GM18520 (cell line): ENCODE data around the gene KCNIP3.
"Not testable (repeated sequence)": the region's sequence is repeated elsewhere in the genome, so short reads cannot be mapped to it uniquely, and the experiment has no call there.

ENCODE experiments used
- ATAC-seq: cut with Tn5 transposase; IDR thresholded peaks from one replicate; pipeline ENCODE4 v1.9.1; 2021; ENCODE audit not compliant: unreplicated experiment

Gene KCNIP3

DNA sequence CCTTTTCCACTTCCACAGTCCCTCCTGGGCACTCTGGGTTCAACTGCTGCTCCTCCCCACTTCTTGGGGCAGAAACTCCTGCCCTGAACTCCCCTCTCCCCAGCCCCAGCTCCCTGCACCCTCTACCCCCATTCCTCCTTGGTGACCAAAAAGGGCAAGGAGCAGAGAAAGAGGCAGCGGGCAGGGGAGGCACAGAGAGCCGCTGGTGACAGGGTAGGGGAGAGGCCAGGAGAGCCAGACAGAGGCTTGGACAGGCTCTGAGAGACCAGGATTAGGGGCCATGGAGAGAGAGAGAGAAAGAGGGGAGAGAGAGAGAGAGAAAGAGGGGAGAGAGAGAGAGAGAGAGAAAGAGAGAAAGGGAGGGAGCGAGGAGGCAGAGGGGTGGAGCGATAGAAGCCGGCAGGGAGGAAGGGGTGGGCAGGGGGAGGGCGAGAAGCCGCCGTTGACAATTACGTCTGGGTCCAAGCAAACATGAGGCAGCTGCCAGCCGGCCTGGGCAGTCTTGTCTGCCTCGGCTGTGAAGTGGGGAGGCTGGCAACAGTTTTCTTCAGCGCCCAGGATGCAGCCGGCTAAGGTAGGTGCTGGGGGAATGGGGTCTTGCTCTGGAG is at the start of gene KCNIP3:
Gene KCNIP3 (plus strand): TSS at position 468 of the 608 bp plus-strand sequence. CDS start 92 bp downstream, at position 560.
- no peak for ATAC-seq

DNA sequence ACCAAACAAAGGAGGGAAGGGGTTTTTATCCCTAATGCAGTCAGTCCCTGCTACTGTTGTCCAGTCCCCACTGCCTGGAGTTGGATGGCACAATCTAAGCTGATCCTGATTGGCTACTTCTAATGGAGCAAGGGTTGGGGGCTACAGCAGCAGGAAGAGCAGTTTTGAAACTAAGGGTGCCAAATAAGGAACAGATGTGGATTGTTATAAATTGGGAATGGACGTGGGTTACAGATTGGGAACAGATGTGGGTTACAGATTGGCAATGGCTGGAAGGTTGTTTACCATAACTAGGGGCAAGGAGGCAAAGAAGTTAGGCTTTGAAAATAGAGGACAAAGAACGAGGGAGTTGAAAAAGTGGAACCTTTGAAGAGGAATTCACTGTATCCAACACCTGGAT is 38.9 kb upstream of the KCNIP3 start:
- no peak for ATAC-seq

DNA sequence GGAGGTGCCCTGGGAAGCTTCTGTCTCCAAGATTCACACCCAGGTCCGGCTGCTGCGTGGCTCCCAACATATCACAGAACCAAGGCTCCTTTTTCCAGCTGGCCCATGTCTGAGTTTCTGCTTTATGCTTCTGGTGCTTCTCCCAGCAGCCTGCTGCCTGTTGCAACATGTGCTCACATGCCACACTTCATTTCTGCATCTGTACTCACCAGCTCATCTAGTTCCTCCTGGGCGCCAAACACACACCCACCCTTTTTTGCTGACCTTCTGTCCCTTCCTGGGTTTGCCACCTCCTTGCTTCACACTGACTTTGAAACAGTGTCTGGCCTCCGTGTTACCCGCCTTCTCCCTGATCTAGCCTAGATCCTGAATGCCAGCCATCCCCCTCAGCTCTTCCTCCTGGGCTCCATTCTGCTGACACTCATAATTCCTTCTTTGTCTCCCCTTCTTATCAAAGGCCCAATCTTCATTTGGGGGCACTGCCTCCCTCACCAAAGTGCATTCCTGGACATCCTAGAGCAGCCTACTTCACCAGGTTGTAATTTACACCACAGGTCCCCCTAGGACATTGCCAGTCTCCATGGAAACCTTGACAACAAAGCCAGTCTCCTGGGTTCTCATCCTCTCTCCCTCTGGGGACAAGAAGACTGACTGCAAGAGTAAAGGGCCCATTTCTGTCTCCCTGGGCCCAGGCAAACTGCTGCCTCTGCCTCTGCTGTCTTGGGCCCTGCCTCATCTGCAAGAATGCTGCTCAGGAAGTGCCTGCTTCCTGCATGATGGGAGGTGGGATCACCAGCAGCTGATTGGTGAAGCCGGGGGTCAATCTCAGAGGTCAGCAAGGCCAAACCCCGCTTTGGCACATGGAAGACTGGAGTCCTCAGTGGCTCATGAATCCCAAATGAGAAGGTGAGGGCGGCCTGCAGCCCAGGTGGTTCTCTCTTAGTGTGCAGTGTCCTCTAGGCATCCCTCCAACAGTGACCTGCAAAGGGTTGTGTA is 36.8 kb upstream of the KCNIP3 start:
- no peak for ATAC-seq

DNA sequence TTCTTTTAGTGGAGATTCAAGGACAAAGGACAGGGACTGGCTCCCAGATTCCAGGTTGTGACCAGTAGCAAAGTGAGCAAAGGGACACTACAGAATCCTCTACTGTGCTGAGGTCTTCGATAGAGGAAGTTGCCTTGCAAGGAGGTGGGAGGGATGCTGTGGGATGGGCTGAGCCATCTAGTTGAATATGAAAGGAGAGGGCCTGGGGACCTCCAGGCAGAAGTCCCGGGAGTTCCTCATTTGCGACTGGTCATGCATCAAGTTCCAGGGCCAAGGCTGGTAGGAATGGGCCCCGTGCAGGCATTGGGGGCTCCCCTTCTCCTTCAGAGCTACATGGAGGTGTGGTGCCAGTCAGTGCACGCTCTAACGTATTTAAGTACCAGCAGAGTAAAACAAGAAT is 35.5 kb upstream of the KCNIP3 start:
- no peak for ATAC-seq

DNA sequence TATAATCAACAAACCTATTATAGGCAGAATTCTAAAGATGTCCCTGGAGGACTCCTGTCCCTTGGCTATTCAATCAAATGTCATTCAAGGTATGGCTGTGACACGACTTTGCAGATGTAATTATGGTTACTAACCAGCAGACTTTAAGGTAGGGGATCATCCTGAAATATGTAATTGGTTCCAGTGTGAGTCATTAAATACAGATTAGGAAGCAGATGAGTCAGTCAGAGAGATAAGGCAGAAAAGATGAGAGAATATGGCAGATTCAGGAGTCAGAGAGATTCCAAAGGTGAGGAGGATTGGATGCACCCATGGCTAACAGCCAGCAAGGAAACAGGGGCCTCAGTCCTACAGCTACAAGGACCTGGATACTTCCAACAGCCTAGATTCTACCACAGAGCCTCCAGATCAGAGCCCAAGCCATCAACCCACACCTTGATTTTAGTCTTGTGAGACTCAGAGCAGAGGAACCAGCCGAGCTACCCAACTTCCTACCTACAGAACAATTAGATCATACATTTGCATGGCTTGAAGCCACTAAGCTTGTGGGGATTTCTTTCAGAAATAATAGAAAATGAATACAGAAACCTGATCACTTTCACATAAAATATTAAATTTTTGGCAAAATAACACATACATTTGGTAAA is 34.1 kb upstream of the KCNIP3 start:
- ATAC-seq, result no peak

DNA sequence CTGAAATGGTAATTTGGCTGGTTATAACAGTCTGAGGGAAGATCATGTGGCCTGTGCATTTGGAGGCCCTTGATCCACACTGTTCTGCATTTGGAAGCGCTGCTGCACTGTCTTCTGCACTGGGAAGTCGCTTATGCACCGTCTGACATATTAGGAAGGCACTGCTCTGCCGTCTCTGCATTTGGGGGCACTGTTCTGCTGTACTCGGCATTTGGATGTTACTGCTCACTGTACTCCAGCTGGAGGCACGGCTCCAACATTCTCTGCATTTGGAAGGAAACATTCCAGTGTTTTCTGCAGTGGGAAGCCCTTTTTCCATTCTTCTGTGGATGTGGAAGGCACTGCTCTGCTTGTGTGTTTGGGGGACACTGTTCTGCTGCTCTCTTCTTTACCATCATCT is 32.5 kb upstream of the KCNIP3 start:
- no peak for ATAC-seq

DNA sequence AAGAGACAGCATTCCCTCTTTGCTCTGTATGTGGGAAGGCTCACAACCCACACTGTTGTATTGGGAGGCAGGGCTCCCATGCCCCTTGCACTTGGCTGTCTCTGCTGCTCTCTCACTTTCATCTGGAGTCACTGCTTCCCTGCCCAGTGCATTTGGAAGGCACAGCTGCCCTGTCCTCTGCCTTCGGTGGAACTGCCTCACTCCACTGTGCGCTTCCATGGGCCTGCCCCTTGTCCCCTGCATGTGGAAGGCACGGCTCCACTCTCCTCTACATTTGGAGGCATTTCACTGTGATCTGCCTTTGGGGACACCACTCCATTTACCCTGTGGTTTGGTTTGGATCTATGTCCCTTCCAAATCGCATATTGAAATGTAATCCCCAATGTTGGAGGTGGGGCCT is 32.0 kb upstream of the KCNIP3 start:
- no peak for ATAC-seq

DNA sequence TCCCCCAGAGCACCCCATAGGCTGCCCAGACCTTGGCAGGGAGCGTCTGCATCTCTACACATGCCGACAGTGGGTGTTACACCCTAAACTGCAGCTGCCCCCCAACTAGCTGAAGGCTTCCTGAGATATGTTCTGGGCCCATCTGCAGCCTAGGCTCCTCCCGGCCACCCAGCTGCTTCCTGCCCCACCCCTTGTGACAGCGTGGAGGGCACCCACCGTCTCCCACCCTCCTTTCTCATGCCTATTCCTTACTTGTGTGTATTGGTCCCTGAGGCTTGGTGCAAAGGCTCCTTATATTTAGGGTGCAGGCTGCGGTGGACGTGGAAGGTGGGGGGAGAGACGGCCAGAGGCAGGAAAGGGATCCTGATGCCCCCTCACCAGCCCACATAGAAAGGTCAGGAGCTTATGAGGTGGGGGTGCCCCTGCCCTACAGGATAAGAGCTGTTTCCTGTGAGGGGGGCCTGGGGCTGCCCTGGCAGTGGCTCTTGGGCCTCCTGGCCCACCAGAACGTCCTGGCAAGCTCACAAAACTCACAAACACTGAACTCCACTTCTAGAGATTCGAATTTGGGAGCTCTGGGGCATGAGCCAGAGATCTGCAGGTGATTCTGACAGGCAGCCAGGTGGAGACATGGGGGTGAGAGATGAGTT is 30.2 kb upstream of the KCNIP3 start:
- ATAC-seq, result no peak

DNA sequence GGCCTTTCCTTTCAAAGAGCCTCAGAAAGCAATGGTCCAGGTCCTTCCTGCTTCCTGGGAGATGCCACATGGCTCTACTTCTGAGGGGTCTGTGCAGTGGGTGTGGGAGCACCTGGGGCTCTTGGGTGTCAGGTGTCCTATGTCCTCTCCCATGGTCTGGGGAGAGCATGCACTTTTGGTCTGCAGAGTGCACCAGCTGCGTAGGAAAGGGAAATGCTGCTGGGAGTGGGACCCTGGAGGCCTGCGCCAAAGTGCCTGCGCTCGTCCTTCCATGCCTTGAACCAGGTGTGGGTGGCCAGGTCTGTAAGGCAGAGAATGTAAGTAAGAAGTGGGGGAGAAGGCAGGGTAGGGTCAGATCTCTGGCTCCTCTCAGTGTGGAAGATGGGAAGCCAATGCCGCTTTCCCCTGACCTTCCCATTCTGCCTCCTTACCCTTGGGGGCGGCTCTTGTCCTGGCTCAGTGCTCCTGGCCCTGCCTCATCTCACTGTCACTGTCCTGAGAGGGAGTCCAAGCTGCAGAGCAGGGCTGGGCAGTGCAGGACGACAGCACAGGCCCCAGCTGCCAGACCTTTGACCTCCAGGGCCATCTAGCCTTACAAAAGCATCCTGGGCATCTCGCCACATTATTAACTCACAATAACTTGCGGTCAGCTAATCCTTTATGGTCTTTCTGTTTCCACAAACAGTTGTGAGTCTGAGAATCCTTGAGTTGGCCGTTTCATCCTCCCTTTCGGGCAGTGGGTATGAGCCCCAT is 29.5 kb upstream of the KCNIP3 start:
- ATAC-seq, result no peak

DNA sequence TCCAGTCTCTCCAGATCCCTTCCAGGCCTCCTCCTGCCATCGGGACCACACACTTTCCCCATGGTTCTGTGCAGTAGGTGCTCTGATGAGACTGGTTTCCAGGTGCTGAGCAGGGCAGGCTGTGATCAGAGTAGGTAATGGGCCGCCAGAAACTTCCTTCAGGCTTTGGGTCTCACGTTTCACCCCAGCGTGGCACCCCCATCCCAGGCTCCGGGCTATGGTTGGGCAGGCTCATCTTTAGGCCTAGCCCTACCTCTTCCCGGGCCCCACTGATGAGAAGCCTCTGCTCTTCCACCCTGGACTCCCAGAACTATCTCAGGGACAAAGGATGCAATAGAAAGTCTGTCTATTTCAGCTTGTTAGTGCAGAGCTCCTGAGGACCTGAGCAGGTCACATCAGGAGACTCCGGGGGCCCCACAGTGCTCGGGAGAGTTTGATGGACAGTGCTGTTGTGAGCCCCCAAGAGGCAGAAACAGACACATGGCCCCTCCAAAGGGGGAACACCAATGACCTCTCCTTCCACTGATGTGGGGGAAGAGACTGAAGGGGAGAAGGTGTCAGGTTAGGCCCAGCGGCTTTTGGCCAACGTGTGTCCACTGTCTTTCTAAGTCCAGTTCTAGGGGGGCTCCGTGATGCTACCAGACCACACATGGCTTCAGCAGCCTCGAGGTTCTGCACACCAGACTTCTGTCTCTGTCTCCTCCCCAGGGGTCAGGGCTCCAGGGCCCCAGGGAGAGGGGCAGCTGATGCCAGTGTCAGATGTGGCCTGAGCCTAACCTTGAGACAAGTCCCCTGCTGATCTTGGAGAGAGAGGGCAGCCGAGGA is 28.7 kb upstream of the KCNIP3 start:
- no peak for ATAC-seq

DNA sequence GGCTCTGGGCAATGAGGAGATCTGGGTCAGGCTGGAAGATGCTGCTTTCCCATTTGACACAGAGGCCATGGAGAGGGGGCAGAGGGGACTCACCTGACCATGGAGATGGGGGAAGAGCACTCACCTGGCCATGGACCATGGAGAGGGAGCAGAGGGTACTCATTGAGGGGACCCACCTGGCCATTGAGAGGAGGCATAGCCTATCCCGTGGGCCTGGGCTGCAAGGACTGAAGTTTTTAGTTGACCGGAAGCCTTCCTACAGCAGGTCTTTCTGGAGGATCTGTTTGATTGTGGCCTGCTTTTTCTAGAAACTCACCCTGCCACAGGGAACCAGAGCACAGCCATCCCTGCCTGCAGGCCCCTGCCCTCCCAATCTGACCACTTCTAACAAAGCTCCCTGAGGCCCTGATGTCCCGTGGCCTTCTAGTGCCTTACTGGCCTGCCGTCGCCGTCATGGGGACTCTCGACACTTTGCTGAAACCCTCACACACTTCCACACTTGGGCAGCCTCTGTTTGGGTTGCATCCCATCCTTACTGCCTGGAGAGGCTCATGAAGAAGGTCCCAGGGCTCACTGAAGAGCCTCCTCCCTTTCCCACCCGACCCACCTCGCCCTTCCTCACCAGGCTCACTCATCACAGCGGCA is 28.0 kb upstream of the KCNIP3 start:
- ATAC-seq, result no peak

DNA sequence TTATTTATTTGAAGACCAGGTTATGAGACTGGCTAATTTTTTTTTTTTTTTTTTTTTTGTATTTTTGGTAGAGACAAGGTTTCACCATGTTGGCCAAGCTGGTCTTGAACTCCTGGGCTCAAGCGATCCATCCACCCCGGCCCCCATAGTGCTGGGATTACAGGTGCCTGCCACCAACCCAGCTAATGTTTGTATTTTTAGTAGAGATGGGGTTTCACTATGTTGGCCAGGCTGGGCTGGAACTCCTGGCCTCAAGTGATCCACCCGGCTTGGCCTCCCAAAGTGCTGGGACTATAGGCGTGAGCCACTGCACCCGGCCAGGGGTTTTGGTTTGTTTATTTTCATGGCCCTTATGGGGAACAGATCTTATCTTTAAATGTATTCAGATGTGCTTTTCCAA is 27.4 kb upstream of the KCNIP3 start:
- not testable (repeated sequence) for ATAC-seq

DNA sequence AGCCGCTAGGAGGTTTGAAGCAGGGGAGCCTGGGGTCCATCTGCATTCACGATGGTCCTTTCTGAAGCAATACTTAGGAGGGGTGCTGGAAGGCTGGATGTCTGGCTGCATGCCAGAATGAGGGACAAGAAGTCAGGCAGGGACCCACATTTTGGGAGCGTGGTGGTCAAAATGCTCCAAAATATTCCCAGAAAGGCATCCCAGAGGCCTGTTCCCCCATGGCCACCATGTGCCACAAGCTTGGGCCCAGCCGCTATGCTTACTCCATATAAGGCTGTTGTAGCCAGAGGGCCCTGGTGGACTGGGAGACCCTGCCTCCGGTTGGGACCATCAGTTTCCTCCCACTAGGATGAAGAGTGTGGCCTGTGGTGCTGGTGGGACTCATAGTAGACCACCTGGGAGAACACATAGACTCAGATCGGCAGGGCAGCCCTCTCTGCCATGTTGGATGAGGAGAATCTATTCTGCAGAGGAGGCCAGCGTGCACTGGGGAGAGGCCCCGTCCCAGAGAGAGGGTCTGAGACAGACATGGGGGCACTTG is 26.5 kb upstream of the KCNIP3 start:
- no peak for ATAC-seq

DNA sequence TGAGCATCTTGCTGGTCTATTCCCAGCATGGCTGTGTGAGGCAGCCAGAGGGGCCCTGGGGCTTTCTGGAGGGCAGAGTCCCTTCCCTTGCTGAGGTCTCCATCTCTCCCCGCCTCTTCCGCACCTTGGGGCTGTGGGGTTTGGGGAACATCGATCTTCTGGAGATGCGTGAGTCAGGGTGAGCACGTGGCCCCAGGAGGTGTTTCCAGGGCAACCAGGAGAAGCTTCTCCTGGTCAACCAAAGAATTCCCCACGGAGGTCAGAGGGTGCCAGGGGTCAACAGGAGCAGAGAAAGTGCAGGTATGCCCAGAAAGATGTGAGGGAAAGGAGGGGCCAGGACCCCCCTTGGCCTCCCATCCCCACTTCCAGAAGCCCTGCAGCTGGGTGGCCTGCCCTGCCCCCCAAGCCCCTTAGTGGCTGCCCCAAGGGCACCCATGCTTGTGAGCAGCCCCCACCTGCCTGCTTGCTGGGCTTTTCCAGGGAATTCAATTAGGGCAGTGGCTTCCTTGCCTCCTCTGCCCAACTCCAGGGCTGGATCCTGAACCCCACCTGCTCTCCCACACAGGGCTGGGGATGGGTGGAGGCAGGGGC is 25.7 kb upstream of the KCNIP3 start:
- no peak for ATAC-seq

DNA sequence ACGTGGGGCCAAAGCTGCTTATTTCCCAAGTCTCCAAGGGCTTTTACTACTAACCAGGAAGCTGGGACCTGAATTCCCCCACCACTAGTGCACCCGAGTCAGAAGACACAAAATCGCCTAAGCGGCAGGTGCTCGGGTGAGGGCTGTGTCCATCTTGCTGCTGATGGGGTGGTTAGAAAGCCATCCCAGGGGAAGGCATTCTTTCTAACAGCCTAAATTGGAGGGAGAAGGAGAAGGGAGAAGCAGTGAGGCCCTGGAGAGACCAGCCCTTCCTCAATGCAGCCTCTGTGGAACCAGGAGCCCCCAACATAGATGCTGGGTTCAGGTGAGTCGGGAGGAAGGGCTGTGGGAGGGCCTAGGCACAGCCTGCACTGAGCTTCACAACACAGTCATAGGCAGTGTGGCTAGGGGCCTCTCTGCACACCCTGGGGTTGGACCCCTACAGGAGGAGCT is 24.8 kb upstream of the KCNIP3 start:
- ATAC-seq, result no peak

DNA sequence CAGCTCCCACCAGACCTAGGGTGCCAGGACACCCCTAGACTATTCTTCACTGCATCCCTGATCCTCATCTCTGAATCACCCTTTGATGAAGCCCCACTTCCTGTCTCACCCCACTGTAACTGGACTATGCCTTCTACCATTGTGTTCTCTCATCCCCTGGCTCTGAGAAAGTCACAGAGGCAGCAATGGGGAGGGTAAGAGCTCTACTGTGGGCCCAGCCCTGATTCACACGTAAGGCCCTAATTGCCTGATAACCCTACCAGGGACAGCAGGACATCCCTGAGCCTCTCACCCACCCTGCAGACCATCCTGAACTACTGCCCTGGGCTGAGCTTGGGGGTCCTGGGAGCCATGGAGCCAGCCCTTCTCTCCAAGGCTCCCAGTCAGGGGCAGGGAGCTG is 24.4 kb upstream of the KCNIP3 start:
- ATAC-seq, result no peak

DNA sequence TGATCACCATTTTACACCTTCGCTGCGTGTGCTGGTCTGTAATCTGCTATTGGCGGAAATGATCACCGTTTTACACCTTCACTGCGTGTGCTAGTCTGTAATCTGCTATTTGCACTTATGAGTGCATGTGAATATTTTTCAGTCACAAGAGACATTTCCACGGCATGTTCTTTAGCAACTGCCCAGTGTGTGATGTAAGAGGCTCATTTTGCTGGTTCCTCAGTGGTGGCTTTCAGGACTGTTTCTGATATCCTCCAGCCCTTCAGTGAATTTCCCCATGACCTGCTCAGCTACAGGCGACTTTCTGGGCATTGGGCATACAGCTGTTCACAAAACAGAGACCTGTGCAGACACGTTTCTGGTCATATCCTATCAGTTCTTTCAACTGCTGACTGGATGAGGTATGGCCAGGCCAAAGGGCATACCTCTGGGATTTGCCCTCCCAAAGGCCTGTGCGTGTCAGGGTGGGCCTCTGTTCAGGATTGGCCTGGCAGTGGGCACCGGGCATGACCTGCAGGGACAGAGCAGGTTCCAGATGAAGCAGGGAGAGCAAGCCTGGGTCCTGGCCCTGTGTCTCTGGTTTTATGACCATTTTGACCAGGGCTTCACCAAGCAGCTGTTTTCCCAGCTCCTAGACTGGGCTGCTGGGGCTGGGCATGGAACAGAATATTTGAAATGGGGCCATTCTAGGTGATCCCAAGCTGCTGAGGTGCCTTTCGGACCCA is 23.4 kb upstream of the KCNIP3 start:
- no peak for ATAC-seq
